IMR-90 (cell line): Measurements from ENCODE around the gene TMEM240. TPM values are rescaled to one million over a fixed set of nuclear protein-coding genes. Genes with fewer than 3 reads are reported as not detected.

ENCODE experiments used
- ATAC-seq: fragments of 200-7000 bp; cut with Tn5 transposase; 2 replicates; pipeline ENCODE4 v1.9.1; 2020; ENCODE audit warnings: low read depth, mild to moderate bottlenecking, moderate library complexity
- BruUV-seq: library from RNA; stranded (reverse); fragments of 400-500 nt; replicated peaks from 2 replicates; lab custom pipeline; 2021; lab: Mats Ljungman, UMichigan
- CTCF ChIA-PET: fragments of 300-600 bp; formaldehyde crosslinking; extraction: SDS; loops from one replicate; lab custom pipeline; 2021; ENCODE audit warnings: antibody characterized with exemption; lab: Yijun Ruan, JAX
- POLR2A ChIA-PET: fragments of 300-600 bp; sonication (Branson Sonifier 250); formaldehyde crosslinking; loops from one replicate; lab custom pipeline; 2022; ENCODE audit warnings: antibody characterized with exemption; ENCODE audit not compliant: unreplicated experiment; lab: Charles Lee
- DNase-seq: peaks from one replicate; pipeline ENCODE4 v3.0.0; 2013
- H2AFZ ChIP-seq: replicated peaks from 2 replicates; pipeline ENCODE3; 2013; ENCODE audit warnings: low read length, mild to moderate bottlenecking; ENCODE audit not compliant: poor library complexity
- H2AK5ac ChIP-seq: 2 replicates; pipeline ENCODE4 v1.6.1; 2013; ENCODE audit warnings: low read depth, low read length, inconsistent platforms
- H2AK9ac ChIP-seq: replicated peaks from 2 replicates; pipeline ENCODE3; 2013; ENCODE audit warnings: mild to moderate bottlenecking, low read depth, low read length, moderate library complexity; ENCODE audit not compliant: poor library complexity
- H2BK120ac ChIP-seq: 2 replicates; pipeline ENCODE4 v1.6.1; 2013; ENCODE audit warnings: low read depth, low read length, inconsistent platforms
- H2BK15ac ChIP-seq: 3 replicates; pipeline ENCODE4 v1.6.1; 2013; ENCODE audit warnings: low read depth, low read length, inconsistent platforms
- H2BK20ac ChIP-seq: 2 replicates; pipeline ENCODE4 v1.6.1; 2013; ENCODE audit warnings: low read depth, mild to moderate bottlenecking, inconsistent platforms, low read length, moderate library complexity
- H2BK5ac ChIP-seq: 2 replicates; pipeline ENCODE4 v1.6.1; 2013; ENCODE audit warnings: mild to moderate bottlenecking, low read depth, low read length, inconsistent platforms; ENCODE audit not compliant: poor library complexity, severe bottlenecking
- H3K14ac ChIP-seq: replicated peaks from 2 replicates; pipeline ENCODE4 v1.6.1; 2013; ENCODE audit warnings: low read depth, low read length, inconsistent platforms
- H3K18ac ChIP-seq: 2 replicates; pipeline ENCODE4 v1.6.1; 2013; ENCODE audit warnings: low read depth, low read length, control low read depth
- H3K23ac ChIP-seq: 2 replicates; pipeline ENCODE4 v1.6.1; 2013; ENCODE audit warnings: low read depth, low read length, inconsistent platforms
- H3K27ac ChIP-seq: 2 replicates; pipeline ENCODE4 v1.5.1; 2013; ENCODE audit warnings: mild to moderate bottlenecking, control low read depth, low read length; ENCODE audit not compliant: insufficient read depth
- H3K27me3 ChIP-seq: 2 replicates; pipeline ENCODE4 v1.6.1; 2013; ENCODE audit warnings: low read length; ENCODE audit not compliant: control insufficient read depth, insufficient read depth
- H3K36me3 ChIP-seq: 2 replicates; pipeline ENCODE4 v1.6.1; 2013; ENCODE audit warnings: low read length, mixed read lengths; ENCODE audit not compliant: control insufficient read depth, insufficient read depth
- H3K4ac ChIP-seq: 2 replicates; pipeline ENCODE4 v1.6.1; 2013; ENCODE audit warnings: low read depth, low read length, inconsistent platforms
- H3K4me1 ChIP-seq: 2 replicates; pipeline ENCODE4 v1.6.1; 2013; ENCODE audit warnings: low read length, mixed read lengths; ENCODE audit not compliant: control insufficient read depth, insufficient read depth
- H3K4me2 ChIP-seq: 2 replicates; pipeline ENCODE4 v1.6.1; 2013; ENCODE audit warnings: low read depth, mild to moderate bottlenecking, control low read depth, low read length, moderate library complexity
- H3K4me3 ChIP-seq: 2 replicates; pipeline ENCODE4 v1.5.1; 2013; ENCODE audit warnings: low read depth, mild to moderate bottlenecking, control low read depth, low read length, moderate library complexity; ENCODE audit not compliant: insufficient read depth
- H3K56ac ChIP-seq: 2 replicates; pipeline ENCODE4 v1.6.1; 2013; ENCODE audit warnings: low read length, inconsistent platforms; ENCODE audit not compliant: insufficient read depth; ENCODE audit errors: extremely low read depth
- H3K79me1 ChIP-seq, 2 experiments: 2 replicates each; pipeline ENCODE4 v1.6.1; 2013; ENCODE audit warnings: low read length in 2 of 2, inconsistent platforms in 1 of 2, low read depth in 1 of 2
- H3K9ac ChIP-seq: 2 replicates; pipeline ENCODE4 v1.6.1; 2013; ENCODE audit warnings: low read depth, low read length, control low read depth
- H3K9me1 ChIP-seq: 2 replicates; pipeline ENCODE4 v1.6.1; 2013; ENCODE audit warnings: low read length, inconsistent platforms; ENCODE audit not compliant: insufficient read depth
- H3K9me3 ChIP-seq: 2 replicates; pipeline ENCODE4 v1.6.1; 2013; ENCODE audit warnings: low read length; ENCODE audit not compliant: control insufficient read depth, insufficient read depth
- H4K20me1 ChIP-seq: 2 replicates; pipeline ENCODE4 v1.6.1; 2013; ENCODE audit warnings: low read length, inconsistent platforms; ENCODE audit not compliant: insufficient read depth
- H4K5ac ChIP-seq: 2 replicates; pipeline ENCODE4 v1.6.1; 2013; ENCODE audit warnings: mild to moderate bottlenecking, low read depth, low read length, control low read depth
- H4K8ac ChIP-seq, 2 experiments: 2 replicates each; pipeline ENCODE4 v1.6.1; 2013; ENCODE audit warnings: low read depth in 2 of 2, low read length in 2 of 2, control low read depth in 1 of 2, inconsistent platforms in 1 of 2
- H4K91ac ChIP-seq: 2 replicates; pipeline ENCODE4 v1.6.1; 2013; ENCODE audit warnings: low read depth, low read length, inconsistent platforms; ENCODE audit not compliant: insufficient read depth
- FOS ChIP-seq: fragments of 150-350 bp; IDR thresholded peaks from 2 replicates; pipeline ENCODE4 v1.6.1; 2016; ENCODE audit warnings: low read depth, low read length
- MAZ ChIP-seq: IDR thresholded peaks from 2 replicates; pipeline ENCODE4 v1.6.1; 2012; ENCODE audit warnings: low read depth, mild to moderate bottlenecking, low read length, improper control_type of control experiment, moderate library complexity, borderline replicate concordance
- MXI1 ChIP-seq: IDR thresholded peaks from 2 replicates; pipeline ENCODE4 v1.6.1; 2012; ENCODE audit warnings: low read depth, mild to moderate bottlenecking, low read length, moderate library complexity, borderline replicate concordance
- RAD21 ChIP-seq: IDR thresholded peaks from 2 replicates; pipeline ENCODE4 v1.6.1; 2012; ENCODE audit warnings: low read length, improper control_type of control experiment
- RFX5 ChIP-seq: IDR thresholded peaks from 2 replicates; pipeline ENCODE4 v1.8.0; 2012; ENCODE audit warnings: low read depth, mild to moderate bottlenecking, low read length, moderate library complexity
- SMC3 ChIP-seq: fragments of 150-350 bp; IDR thresholded peaks from 2 replicates; pipeline ENCODE4 v1.6.1; 2016; ENCODE audit warnings: low read depth, mild to moderate bottlenecking, antibody characterized with exemption, low read length, moderate library complexity
- WGBS, 2 experiments: methylation state at CpG; one replicate each; pipeline versions ENCODE4 v1.1.5 to v1.1.7; 2013; ENCODE audit warnings: missing lambda C conversion rate in 2 of 2; ENCODE audit not compliant: insufficient read length in 1 of 2; ENCODE audit errors: extremely low coverage in 2 of 2; 5-methylcytosine and 5-hydroxymethylcytosine counted together
- dilution Hi-C: fragments of 300-500 bp; cut with HindIII; formaldehyde crosslinking; loops from one replicate; pipeline ENCODE4 v1.14.3; 2018; ENCODE audit warnings: low sequenced_read_pairs; ENCODE audit not compliant: unreplicated experiment
- in situ Hi-C: fragments of 300-500 bp; cut with MboI; formaldehyde crosslinking; loops from 3 replicates; pipeline ENCODE4 v1.14.3; 2019; ENCODE audit warnings: low sequenced_read_pairs, inconsistent platforms, mixed read lengths
- intact Hi-C: fragments of 100-400 bp; cut with micrococcal nuclease; formaldehyde crosslinking; loops from 2 replicates; pipeline ENCODE4 v1.10.0; 2022
- polyA plus RNA-seq, 3 experiments: library from polyadenylated mRNA; depleted of rRNA; stranded (reverse); fragments of >200 nt; gene quantifications; 2 replicates each; pipeline ENCODE4 v1.2.3, GENCODE V29; 2012; ENCODE audit warnings: low replicate concordance in 1 of 3
- total RNA-seq: library from RNA; depleted of rRNA; stranded (reverse); fragments of >200 nt; gene quantifications from 2 replicates; pipeline ENCODE4 v1.2.3, GENCODE V29; 2012
- TF ChIP-seq, protein P1 (sequence below): fragments of 150-350 bp; IDR thresholded peaks from 2 replicates; pipeline ENCODE4 v1.6.1; 2017; ENCODE audit warnings: mild to moderate bottlenecking, antibody characterized with exemption, low read length, low read depth
- TF ChIP-seq, protein P2 (sequence below): conservative IDR thresholded peaks from 2 replicates; pipeline ENCODE4 v1.5.1; 2012; ENCODE audit warnings: mild to moderate bottlenecking, low read depth, low read length, improper control_type of control experiment

The TMEM240 gene
- total and polyA plus RNA-seq, 2 of the 4 experiments (the other 2 are of a cell fraction): 1.6 to 7.6 TPM

DNA sequence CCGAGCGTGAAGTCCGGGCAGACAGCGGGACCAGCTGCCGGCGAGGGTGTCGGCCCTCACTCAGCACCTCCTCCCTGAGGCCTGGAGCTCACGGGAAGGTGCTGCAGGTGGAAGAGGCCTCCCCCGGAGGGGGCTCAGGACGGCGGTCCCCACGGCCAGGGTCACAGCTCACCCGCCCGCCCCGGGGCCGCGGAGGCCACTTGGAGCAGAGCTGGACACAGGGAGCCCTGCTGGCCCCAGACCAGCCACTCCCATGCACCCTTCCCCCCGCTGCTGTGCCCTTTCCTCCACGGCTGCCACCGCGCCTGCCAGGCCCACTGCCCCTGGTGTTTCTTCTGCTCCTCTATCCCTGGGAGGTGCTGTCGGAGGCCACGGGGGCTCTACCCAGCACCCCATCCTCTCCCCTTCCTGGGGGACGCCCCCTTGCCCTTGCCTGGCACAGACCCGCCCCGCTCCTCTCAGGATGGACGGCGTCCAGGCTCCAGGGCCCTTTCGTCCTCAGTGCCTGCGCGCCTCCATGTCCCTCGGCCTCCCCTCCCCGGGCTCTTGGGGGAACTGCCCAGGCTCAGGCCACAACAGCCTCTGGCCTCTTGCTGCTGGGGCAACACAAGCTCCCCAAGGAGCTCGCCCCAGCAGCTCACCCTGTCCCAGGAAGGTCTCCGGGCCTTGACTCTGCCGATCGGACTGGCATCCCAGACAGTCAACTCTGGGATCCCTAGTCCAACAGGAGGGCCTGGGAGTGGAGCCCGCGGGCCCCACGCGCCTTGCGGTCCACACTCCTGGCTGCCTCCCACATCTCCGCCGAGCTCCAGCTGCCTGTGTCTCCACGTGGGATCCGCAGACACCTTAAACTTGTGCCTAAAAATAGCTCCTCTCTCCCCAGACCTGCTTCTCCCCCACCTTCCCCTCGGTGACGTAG, 4.1 kb downstream of the TMEM240 start:
- no peak overlapping the region for H3K56ac ChIP-seq
- BruUV-seq: no TSS peak
- H2BK15ac ChIP-seq: no peak overlapping the region
- no peak overlapping the region for H3K4me2 ChIP-seq
- WGBS, 2 experiments: 89% methylated on average over 26 of the region's 48 CpGs; no CpG with 5 or more reads in 1 of the 2 experiments
- H3K23ac ChIP-seq: no peak overlapping the region
- H3K9me1 ChIP-seq: peaks cover 17% of the 10 kb centered on the region
- no peak overlapping the region for H3K4me3 ChIP-seq
- peaks cover 14% of the 10 kb centered on the region for H3K4me1 ChIP-seq
- in situ Hi-C loops: no loop called here
- no peak overlapping the region for H3K27ac ChIP-seq
- H3K14ac ChIP-seq: no peak overlapping the region
- H3K36me3 ChIP-seq: peaks cover 28% of the 10 kb centered on the region
- no peak overlapping the region for H4K91ac ChIP-seq
- H3K9me3 ChIP-seq: no peaks in the 10 kb centered on the region; the same call in 1 of the 2 replicates
- H2AK9ac ChIP-seq: no peak overlapping the region
- DNase-seq: no peak
- H2AFZ ChIP-seq: no peak overlapping the region
- H4K20me1 ChIP-seq: peaks cover 25% of the 10 kb centered on the region
- H3K79me1 ChIP-seq: peaks cover 10 to 43% of the 10 kb centered on the region in 2 experiments
- no peak overlapping the region for H3K18ac ChIP-seq
- no peaks in the 10 kb centered on the region for H3K27me3 ChIP-seq
- H4K5ac ChIP-seq: no peak overlapping the region
- intact Hi-C loops: no loop called here
- H2BK20ac ChIP-seq: no peak overlapping the region
- no peak for TF ChIP-seq FOS
- TF ChIP-seq RFX5: no peak
- no peak for TF ChIP-seq MAZ
- TF ChIP-seq, protein P1, sequence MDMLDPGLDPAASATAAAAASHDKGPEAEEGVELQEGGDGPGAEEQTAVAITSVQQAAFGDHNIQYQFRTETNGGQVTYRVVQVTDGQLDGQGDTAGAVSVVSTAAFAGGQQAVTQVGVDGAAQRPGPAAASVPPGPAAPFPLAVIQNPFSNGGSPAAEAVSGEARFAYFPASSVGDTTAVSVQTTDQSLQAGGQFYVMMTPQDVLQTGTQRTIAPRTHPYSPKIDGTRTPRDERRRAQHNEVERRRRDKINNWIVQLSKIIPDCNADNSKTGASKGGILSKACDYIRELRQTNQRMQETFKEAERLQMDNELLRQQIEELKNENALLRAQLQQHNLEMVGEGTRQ: no peak
- TF ChIP-seq, protein P2, sequence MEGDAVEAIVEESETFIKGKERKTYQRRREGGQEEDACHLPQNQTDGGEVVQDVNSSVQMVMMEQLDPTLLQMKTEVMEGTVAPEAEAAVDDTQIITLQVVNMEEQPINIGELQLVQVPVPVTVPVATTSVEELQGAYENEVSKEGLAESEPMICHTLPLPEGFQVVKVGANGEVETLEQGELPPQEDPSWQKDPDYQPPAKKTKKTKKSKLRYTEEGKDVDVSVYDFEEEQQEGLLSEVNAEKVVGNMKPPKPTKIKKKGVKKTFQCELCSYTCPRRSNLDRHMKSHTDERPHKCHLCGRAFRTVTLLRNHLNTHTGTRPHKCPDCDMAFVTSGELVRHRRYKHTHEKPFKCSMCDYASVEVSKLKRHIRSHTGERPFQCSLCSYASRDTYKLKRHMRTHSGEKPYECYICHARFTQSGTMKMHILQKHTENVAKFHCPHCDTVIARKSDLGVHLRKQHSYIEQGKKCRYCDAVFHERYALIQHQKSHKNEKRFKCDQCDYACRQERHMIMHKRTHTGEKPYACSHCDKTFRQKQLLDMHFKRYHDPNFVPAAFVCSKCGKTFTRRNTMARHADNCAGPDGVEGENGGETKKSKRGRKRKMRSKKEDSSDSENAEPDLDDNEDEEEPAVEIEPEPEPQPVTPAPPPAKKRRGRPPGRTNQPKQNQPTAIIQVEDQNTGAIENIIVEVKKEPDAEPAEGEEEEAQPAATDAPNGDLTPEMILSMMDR: no peak
- no peak for TF ChIP-seq MXI1
- TF ChIP-seq SMC3: no peak
- no peak for TF ChIP-seq RAD21
- H3K9ac ChIP-seq: no peak overlapping the region
- no peak overlapping the region for H2AK5ac ChIP-seq
- H3K4ac ChIP-seq: no peak overlapping the region
- CTCF ChIA-PET: no interaction called here
- no peak overlapping the region for H2BK5ac ChIP-seq
- no peak for ATAC-seq
- dilution Hi-C loops: no loop called here
- no peak overlapping the region for H2BK120ac ChIP-seq
- POLR2A ChIA-PET: no interaction called here
- no peak overlapping the region for H4K8ac ChIP-seq
